ENCODE results near the gene NOXO1.
A peak's percentile ranks its signal among the peaks of the same experiment; 100 is the strongest.

The NOXO1 gene

DNA sequence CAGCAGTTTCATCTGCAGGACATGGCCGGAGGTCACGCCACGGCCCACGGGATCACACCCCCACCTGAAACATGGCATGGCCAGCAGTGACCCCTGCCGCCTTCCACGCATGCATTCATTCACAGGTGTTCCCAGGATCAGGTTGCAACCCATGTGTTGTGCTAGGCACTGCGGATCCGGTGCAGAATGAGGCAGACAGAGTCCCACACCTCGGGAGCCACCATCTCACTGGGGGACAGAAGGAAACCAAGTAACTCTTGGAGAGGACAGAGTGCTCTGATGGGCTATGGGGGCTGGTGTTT, 33.9 kb downstream of the NOXO1 start:
- H3K36me3 ChIP-seq (replicated peaks) = no peaks in the 10 kb centered on the region
- in situ Hi-C loops (cut with HindIII; ENCODE audit: low pct_ligation_motif_present, low sequenced_read_pairs) = no loop called here
- TF ChIP-seq, protein P1, sequence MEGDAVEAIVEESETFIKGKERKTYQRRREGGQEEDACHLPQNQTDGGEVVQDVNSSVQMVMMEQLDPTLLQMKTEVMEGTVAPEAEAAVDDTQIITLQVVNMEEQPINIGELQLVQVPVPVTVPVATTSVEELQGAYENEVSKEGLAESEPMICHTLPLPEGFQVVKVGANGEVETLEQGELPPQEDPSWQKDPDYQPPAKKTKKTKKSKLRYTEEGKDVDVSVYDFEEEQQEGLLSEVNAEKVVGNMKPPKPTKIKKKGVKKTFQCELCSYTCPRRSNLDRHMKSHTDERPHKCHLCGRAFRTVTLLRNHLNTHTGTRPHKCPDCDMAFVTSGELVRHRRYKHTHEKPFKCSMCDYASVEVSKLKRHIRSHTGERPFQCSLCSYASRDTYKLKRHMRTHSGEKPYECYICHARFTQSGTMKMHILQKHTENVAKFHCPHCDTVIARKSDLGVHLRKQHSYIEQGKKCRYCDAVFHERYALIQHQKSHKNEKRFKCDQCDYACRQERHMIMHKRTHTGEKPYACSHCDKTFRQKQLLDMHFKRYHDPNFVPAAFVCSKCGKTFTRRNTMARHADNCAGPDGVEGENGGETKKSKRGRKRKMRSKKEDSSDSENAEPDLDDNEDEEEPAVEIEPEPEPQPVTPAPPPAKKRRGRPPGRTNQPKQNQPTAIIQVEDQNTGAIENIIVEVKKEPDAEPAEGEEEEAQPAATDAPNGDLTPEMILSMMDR (IDR thresholded peaks at IDR 0.05; ENCODE audit: low read depth, low read length, missing control alignments) = no peak
- H3K27ac ChIP-seq = no peak overlapping the region
- no peaks in the 10 kb centered on the region for H3K27me3 ChIP-seq (replicated peaks)
- H3K4me3 ChIP-seq (ENCODE audit: low read depth, low read length) = no peak overlapping the region
- no peak for DNase-seq

DNA sequence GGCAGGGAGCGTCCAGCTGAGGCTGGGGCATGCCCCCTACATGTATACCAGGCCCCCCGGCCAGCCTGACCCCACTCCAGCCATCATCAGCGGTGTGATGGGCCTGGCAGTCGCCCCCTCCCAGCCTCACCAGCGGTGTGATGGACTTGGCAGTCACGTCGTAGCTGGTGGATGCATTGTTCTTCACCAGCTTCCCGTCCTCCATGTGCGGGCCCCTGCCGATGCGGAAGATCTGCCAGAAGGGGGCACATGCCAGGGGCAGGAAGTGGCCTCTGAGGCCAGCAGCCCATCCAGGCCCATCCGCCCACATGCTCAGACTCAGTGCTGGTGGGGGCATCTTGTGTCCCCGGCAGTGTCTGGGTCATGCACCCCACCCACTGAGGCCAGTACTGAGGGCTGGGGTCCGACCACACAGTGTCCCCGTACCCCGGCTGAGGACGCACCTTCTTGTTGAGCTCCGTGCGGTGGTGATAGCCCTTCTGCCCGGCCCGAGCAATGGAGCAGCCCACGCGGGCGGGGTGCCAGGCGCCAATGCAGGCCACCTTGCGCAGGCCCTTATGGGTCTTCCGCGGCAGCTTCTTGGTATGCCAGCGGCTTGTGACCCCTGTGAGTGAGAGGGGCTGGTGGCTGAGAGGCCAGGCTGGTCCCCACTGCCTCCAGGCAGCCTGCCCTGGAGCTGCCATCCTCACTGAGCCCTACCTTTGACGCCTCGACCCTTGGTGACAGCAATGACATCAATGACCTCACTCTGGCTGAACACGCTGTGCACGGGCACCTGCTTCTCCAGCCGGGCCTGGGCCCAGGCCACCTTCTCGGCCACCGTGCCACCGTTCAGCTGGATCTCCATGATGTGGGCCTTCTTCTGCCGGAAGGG, 34.5 kb downstream of the NOXO1 start:
- in situ Hi-C loops (cut with HindIII; ENCODE audit: low pct_ligation_motif_present, low sequenced_read_pairs) = no loop called here
- Histone ChIP-seq H3K27ac (no peak overlapping the region), H3K4me3 (ENCODE audit: low read depth, low read length) (no peak overlapping the region), H3K36me3 (replicated peaks) (no peaks in the 10 kb centered on the region), H3K27me3 (replicated peaks) (no peaks in the 10 kb centered on the region)
- DNase-seq = no peak
- TF ChIP-seq, protein P1 (IDR thresholded peaks at IDR 0.05; ENCODE audit: low read depth, low read length, missing control alignments) = peak; percentile 7

DNA sequence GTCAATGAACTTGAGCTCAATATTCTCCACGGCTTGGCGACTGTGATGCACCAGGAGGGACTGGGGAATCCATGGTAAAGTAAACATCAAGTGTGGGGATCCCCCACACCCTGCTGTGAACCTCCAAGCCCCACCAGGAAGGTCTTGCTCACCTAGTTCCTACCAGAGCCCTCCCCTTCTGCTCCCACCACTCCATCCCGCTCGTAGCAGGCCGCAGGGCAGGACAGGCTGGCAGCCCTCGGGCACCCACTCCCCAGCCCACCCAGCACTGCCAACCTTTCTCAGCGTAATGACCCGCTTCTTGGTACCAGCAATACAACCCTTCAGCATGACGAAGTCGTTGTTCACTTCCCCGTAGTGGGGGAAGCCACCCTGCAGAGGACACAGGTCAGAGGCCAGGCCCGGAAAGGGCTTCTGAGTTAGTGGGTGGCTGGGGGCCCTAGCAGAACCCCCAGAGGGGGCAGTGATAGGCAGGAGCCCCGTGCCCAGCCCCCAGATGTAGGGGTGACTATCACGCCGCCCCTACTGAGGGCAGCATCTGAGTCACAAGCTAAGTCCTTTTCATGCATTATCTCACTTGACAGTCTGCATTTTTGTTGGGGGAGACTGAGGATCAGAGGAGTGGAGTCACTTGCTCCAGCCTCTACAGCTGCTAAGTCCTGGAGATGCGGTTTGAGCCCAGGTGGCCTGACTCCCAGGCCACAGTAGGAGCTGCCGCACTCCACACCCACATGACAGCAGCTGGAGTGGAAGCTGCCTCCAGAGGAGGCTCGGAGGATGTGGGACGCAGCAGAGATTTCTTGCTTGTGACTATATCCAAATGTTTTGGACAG, 35.5 kb downstream of the NOXO1 start:
- Histone ChIP-seq H3K27ac (no peak overlapping the region), H3K4me3 (ENCODE audit: low read depth, low read length) (no peak overlapping the region), H3K27me3 (replicated peaks) (no peaks in the 10 kb centered on the region), H3K36me3 (replicated peaks) (no peaks in the 10 kb centered on the region)
- TF ChIP-seq, protein P1 (IDR thresholded peaks at IDR 0.05; ENCODE audit: low read depth, low read length, missing control alignments) = no peak
- in situ Hi-C loops (cut with HindIII; ENCODE audit: low pct_ligation_motif_present, low sequenced_read_pairs) = no loop called here
- DNase-seq = no peak

DNA sequence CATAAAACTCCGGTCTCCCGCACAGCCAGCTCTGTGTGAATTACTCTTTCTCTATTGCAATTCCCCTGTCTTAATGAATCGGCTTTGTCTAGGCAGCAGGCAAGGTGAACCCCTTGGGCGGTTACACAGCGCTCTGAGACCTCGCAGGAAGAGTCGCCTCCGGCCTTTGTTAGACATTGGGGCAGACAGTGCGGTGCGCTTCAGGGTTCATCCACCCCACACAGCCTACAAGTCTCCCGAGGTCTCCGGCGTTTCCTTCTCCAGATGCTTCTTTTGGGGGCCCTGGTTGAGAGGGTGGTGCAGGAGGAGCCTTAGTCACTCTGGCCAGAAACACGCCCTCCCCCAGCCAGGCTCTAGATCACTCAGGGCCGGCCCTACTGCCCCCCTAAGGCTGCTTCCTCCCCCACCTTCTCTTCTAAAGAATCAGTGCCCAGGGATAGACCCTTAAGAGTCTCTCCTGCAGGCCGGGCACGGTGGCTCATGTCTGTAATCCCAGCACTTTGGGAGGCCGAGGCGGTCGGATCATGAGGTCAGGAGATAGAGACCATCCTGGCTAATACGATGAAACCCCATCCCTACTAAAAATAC, 36.6 kb downstream of the NOXO1 start:
- in situ Hi-C loops (cut with HindIII; ENCODE audit: low pct_ligation_motif_present, low sequenced_read_pairs) = no loop called here
- TF ChIP-seq, protein P1 (IDR thresholded peaks at IDR 0.05; ENCODE audit: low read depth, low read length, missing control alignments) = no peak
- DNase-seq = no peak
- Histone ChIP-seq H3K27me3 (replicated peaks) (no peaks in the 10 kb centered on the region), H3K4me3 (ENCODE audit: low read depth, low read length) (no peak overlapping the region), H3K36me3 (replicated peaks) (no peaks in the 10 kb centered on the region), H3K27ac (no peak overlapping the region)

DNA sequence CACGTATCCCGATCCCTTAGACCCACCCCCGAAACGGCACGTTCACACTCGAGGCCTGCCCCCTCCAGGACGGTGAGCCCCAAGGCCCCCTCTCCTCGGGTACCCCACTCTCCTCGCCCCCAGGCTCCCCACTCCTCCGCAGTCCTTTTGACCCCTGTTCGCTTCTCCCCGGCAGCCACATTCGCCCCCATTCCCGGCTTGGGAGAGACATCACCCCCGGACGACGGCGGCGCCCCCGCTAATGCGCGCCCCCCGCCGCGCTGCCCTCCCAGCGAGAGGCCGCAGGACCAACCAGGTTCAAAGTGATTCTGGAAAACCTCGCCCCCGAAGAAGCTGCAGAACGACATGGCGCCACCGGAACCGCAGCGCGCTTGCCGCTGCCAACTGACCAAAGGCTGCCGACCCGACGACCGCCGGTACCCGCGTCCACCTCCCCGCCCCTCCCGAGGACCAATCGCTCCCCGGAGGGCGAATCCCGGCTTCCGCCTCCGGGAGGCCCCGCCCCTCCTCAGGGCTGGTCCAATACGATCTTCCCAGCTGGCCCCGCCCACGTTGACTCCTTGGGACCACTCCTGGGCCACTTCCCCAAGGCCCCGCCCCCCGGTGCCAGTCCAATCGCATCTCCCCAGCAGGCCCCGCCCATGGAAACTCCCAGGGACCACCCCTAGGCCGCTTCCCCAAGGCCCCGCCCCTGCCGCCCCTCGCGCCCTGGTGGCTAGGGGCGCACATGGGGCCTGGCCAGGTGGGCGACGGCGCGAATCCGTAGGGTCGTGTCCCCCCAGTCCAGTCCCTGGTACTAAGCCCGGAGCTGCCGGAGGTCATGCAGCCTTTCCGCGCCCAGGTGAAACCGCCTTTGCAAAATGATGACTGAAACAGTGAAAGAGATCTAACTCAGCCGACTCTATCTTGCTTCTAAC, 38.2 kb downstream of the NOXO1 start, which contains the start of gene MSRB1:
TSS of gene MSRB1 (minus strand) at position 390 of the 917 bp plus-strand sequence. CDS start at position 347, 43 bp downstream.
- Histone ChIP-seq H3K27me3 (replicated peaks) (no peaks in the 10 kb centered on the region), H3K36me3 (replicated peaks) (peaks cover 9% of the 10 kb centered on the region), H3K27ac (no peak within 1 kb of the TSS), H3K4me3 (ENCODE audit: low read depth, low read length) (peak within 1 kb of the TSS; percentile 86)
- TF ChIP-seq, protein P1 (IDR thresholded peaks at IDR 0.05; ENCODE audit: low read depth, low read length, missing control alignments) = no peak
- in situ Hi-C loops (cut with HindIII; ENCODE audit: low pct_ligation_motif_present, low sequenced_read_pairs) = no loop called here
- peak; percentile 98 for DNase-seq

All from brain microvascular endothelial cell (primary cell).